SK-N-SH treated with all-trans-retinoic acid at 6 μM for 48 hours (cell line): ENCODE data around the gene COCH.

Experiments used
- ATAC-seq: fragments of 200-7000 bp; cut with Tn5 transposase; 3 replicates; pipeline ENCODE4 v1.9.1; 2020; ENCODE audit warnings: mild to moderate bottlenecking, moderate library complexity
- ARNTL ChIP-seq: fragments of 450-650 bp; formaldehyde crosslinking; IDR thresholded peaks from 2 replicates; pipeline ENCODE4 v1.5.0; 2020; ENCODE audit warnings: low read depth, mild to moderate bottlenecking, moderate library complexity, borderline replicate concordance
- BACH2 ChIP-seq: fragments of 250-450 bp; sonication (Bioruptor Pico); IDR thresholded peaks from 2 replicates; pipeline ENCODE4 v1.9.0; 2021; ENCODE audit warnings: mild to moderate bottlenecking, borderline replicate concordance
- CSDC2 ChIP-seq: fragments of 250-450 bp; sonication (Bioruptor Pico); IDR thresholded peaks from 2 replicates; pipeline ENCODE4 v1.5.0; 2020; ENCODE audit warnings: mild to moderate bottlenecking, moderate library complexity
- ESRRG ChIP-seq: fragments of 250-450 bp; sonication (Bioruptor Pico); IDR thresholded peaks from 2 replicates; pipeline ENCODE4 v1.6.1; 2021; ENCODE audit warnings: mild to moderate bottlenecking
- GLIS3 ChIP-seq: fragments of 250-450 bp; sonication (Bioruptor Pico); IDR thresholded peaks from 2 replicates; pipeline ENCODE4 v1.5.0; 2020; ENCODE audit warnings: mild to moderate bottlenecking, moderate library complexity
- ISL1 ChIP-seq: fragments of 250-450 bp; sonication (Bioruptor Pico); IDR thresholded peaks from 2 replicates; pipeline ENCODE4 v2.1.2; 2022; ENCODE audit warnings: mild to moderate bottlenecking, moderate library complexity
- OSR1 ChIP-seq: fragments of 250-450 bp; sonication (Bioruptor Pico); IDR thresholded peaks from 2 replicates; pipeline ENCODE4 v1.8.0; 2022; ENCODE audit warnings: moderate library complexity, mild to moderate bottlenecking, inconsistent platforms
- PPARA ChIP-seq: fragments of 250-450 bp; sonication (Bioruptor Pico); IDR thresholded peaks from 2 replicates; pipeline ENCODE4 v1.5.0; 2020; ENCODE audit warnings: mild to moderate bottlenecking, borderline replicate concordance
- RARB ChIP-seq: fragments of 250-450 bp; sonication (Bioruptor Pico); IDR thresholded peaks from 2 replicates; pipeline ENCODE4 v1.8.0; 2021; ENCODE audit warnings: mild to moderate bottlenecking, moderate library complexity
- TOX ChIP-seq: fragments of 250-450 bp; sonication (Bioruptor Pico); IDR thresholded peaks from 2 replicates; pipeline ENCODE4 v1.8.0; 2021; ENCODE audit warnings: mild to moderate bottlenecking, moderate library complexity, borderline replicate concordance
- ZC3H10 ChIP-seq: fragments of 250-450 bp; sonication (Bioruptor Pico); IDR thresholded peaks from 2 replicates; pipeline ENCODE4 v1.5.1; 2021; ENCODE audit warnings: mild to moderate bottlenecking, moderate library complexity
- ZFP3 ChIP-seq: fragments of 250-450 bp; sonication (Bioruptor Pico); IDR thresholded peaks from 2 replicates; pipeline ENCODE4 v1.5.0; 2020; ENCODE audit warnings: mild to moderate bottlenecking, moderate library complexity
- ZFP30 ChIP-seq: fragments of 450-650 bp; formaldehyde crosslinking; IDR thresholded peaks from 2 replicates; pipeline ENCODE4 v1.5.0; 2022; ENCODE audit warnings: mild to moderate bottlenecking, moderate library complexity
- ZNF565 ChIP-seq: fragments of 450-650 bp; formaldehyde crosslinking; conservative IDR thresholded peaks from 2 replicates; pipeline ENCODE4 v1.5.0; 2020; ENCODE audit warnings: low read depth, mild to moderate bottlenecking, moderate library complexity
- ZNF8 ChIP-seq: fragments of 450-650 bp; formaldehyde crosslinking; IDR thresholded peaks from 2 replicates; pipeline ENCODE4 v1.5.0; 2020; ENCODE audit warnings: mild to moderate bottlenecking, moderate library complexity
- TF ChIP-seq, protein P1 (sequence below): fragments of 250-450 bp; sonication (Bioruptor Pico); IDR thresholded peaks from 2 replicates; pipeline ENCODE4 v1.5.0; 2020; ENCODE audit warnings: mild to moderate bottlenecking, moderate library complexity
- TF ChIP-seq, protein P2 (sequence below): fragments of 250-450 bp; sonication (Bioruptor Pico); IDR thresholded peaks from 2 replicates; pipeline ENCODE4 v1.8.0; 2021; ENCODE audit warnings: low read depth, mild to moderate bottlenecking, moderate library complexity, borderline replicate concordance

COCH gene

DNA sequence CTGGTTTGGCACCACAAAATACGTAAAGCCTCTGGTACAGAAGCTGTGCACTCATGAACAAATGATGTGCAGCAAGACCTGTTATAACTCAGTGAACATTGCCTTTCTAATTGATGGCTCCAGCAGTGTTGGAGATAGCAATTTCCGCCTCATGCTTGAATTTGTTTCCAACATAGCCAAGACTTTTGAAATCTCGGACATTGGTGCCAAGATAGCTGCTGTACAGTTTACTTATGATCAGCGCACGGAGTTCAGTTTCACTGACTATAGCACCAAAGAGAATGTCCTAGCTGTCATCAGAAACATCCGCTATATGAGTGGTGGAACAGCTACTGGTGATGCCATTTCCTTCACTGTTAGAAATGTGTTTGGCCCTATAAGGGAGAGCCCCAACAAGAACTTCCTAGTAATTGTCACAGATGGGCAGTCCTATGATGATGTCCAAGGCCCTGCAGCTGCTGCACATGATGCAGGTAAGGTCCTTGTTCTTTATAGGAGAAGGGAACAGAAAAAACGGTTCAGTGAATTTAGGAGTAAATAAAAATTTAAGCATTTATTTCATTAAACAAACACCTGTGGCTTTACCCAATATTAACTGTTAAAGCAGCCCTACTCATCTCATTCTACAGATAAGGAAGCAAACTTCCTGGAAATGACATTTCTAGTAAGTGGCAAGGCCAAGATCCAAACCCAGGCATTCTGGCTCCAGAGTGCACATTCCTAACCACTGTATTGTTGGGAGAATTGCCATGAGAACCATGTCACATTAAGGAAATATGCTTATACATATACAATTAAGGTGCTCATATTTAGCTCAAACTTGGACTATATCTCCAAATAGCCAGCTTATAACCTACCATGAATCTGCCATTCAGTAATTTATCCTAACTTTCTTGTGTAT, 11.7 kb downstream of the COCH start:
- TF ChIP-seq ARNTL (CRISPR knock-in tag) (no peak), TOX (CRISPR knock-in tag) (no peak)
- TF ChIP-seq, protein P1, sequence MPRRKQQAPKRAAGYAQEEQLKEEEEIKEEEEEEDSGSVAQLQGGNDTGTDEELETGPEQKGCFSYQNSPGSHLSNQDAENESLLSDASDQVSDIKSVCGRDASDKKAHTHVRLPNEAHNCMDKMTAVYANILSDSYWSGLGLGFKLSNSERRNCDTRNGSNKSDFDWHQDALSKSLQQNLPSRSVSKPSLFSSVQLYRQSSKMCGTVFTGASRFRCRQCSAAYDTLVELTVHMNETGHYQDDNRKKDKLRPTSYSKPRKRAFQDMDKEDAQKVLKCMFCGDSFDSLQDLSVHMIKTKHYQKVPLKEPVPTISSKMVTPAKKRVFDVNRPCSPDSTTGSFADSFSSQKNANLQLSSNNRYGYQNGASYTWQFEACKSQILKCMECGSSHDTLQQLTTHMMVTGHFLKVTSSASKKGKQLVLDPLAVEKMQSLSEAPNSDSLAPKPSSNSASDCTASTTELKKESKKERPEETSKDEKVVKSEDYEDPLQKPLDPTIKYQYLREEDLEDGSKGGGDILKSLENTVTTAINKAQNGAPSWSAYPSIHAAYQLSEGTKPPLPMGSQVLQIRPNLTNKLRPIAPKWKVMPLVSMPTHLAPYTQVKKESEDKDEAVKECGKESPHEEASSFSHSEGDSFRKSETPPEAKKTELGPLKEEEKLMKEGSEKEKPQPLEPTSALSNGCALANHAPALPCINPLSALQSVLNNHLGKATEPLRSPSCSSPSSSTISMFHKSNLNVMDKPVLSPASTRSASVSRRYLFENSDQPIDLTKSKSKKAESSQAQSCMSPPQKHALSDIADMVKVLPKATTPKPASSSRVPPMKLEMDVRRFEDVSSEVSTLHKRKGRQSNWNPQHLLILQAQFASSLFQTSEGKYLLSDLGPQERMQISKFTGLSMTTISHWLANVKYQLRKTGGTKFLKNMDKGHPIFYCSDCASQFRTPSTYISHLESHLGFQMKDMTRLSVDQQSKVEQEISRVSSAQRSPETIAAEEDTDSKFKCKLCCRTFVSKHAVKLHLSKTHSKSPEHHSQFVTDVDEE: no peak
- TF ChIP-seq, all 23 proteins: peak for 0
- peak; percentile 31 for ATAC-seq

- TF ChIP-seq ZFP3 (CRISPR knock-in tag) (no peak), OSR1 (CRISPR knock-in tag) (no peak), ZNF8 (CRISPR knock-in tag) (no peak), PPARA (no peak), ESRRG (CRISPR knock-in tag) (no peak), ZNF565 (CRISPR knock-in tag) (no peak), ZFP30 (CRISPR knock-in tag) (no peak), ISL1 (CRISPR knock-in tag) (no peak), BACH2 (no peak), GLIS3 (CRISPR knock-in tag) (no peak), TOX (CRISPR knock-in tag) (no peak), CSDC2 (CRISPR knock-in tag) (no peak), RARB (CRISPR knock-in tag) (no peak)
- TF ChIP-seq, protein P2, sequence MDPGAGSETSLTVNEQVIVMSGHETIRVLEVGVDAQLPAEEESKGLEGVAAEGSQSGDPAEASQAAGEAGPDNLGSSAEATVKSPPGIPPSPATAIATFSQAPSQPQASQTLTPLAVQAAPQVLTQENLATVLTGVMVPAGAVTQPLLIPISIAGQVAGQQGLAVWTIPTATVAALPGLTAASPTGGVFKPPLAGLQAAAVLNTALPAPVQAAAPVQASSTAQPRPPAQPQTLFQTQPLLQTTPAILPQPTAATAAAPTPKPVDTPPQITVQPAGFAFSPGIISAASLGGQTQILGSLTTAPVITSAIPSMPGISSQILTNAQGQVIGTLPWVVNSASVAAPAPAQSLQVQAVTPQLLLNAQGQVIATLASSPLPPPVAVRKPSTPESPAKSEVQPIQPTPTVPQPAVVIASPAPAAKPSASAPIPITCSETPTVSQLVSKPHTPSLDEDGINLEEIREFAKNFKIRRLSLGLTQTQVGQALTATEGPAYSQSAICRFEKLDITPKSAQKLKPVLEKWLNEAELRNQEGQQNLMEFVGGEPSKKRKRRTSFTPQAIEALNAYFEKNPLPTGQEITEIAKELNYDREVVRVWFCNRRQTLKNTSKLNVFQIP (CRISPR knock-in tag): no peak
- TF ChIP-seq, protein P1: no peak
- ATAC-seq: no peak
Observed at GRCh38 chr14:30888480-30889243, 14.3 kb downstream of the COCH start.

DNA sequence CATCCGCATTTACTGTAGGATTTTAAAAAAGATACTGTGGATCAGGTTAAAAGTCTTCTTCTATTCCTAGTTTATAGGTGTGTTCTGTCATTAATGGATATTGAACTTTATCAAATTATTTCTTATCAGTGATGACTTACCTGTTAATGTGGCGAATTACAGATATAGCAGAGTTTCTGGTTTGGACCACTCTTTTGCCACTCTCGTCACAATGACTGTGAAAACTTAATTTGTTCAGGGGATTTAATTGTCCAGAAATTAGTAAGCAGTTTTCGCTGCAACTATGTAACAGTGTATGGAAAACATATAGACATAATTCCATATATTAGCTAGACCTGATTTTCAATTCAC, 14.9 kb downstream of the COCH start:
- no peak for TF ChIP-seq ZC3H10 (CRISPR knock-in tag)
- TF ChIP-seq, all 23 proteins: peak for 0
- ATAC-seq: no peak

- TF ChIP-seq ESRRG (CRISPR knock-in tag) (no peak), ARNTL (CRISPR knock-in tag) (no peak)
- no peak for ATAC-seq
Observed at GRCh38 chr14:30893819-30894218, 19.5 kb downstream of the COCH start.

GRCh38 chr14:30894923-30895515, 20.7 kb downstream of the COCH start:
- no peak for TF ChIP-seq ESRRG (CRISPR knock-in tag)
- no peak for TF ChIP-seq TOX (CRISPR knock-in tag)
- no peak for ATAC-seq
